G401.6 (cell line): ENCODE data around the gene STX11.

ENCODE experiments used
- FAIRE-seq: peaks from 2 replicates; lab custom pipeline; 2012; peaks lifted over from hg19 to GRCh38; lab: Jason Lieb, UNC

The STX11 gene

DNA sequence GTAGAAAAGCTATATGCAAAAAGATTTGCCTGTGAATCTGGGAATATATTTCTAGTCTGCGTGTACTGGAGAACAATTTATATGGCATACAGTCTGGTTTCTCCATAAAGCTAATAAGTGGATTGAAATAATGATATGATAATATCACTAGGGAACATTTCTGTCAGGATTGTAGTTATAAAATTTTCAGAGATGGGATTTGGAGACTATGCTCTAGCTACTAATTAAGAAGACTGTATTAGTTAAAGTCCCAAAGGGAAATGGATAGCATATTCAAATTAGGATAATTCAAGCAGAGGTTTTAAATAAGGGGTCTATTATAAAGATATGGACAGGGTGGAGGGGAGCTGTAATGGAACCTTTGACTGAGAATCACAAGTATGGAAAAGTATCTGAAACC lies 7.2 kb upstream of the STX11 start:
- FAIRE-seq, result no peak

GRCh38 chr6:144143878-144144277 lies 6.4 kb upstream of the STX11 start:
- FAIRE-seq, result no peak

- FAIRE-seq, result no peak
Measured at GRCh38 chr6:144144996-144145395, 5.3 kb upstream of the STX11 start.

DNA sequence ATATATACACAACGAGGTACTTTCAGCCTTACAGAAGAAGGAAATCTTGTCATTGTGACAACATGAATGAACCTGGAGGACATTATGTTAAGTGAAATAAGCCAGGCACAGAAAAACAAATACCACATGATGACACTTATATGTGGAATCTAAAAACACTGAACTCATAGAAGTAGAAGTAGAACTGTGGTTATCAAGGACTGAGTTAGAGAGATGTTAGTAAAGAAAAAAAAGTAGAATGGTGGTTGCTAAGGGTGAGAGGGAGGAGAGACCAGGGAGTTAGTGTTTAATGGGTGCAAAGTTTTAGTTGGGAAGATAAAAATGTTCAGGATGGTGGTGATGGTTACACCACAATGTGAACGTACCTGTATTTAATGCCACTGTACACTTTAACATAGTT lies 4.8 kb upstream of the STX11 start:
- no peak for FAIRE-seq

DNA sequence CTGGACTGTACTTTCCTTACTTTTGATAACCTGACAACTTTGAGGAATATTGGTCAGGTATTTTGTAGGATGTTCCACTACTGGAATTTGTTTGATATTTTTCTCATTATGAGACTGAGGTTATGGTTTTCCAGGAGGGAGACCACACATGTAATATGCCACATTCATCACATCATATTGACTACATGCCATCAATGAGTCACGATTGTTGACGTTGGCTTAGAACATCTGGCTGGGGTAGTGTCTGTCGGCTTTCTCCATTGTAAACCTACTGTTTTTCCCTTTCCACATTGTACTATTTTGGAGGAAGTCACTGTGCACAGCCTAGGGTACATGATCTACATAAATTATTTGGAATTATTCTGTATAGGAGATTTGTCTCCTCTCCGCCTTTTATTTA lies 1.4 kb upstream of the STX11 start:
- no peak for FAIRE-seq

DNA sequence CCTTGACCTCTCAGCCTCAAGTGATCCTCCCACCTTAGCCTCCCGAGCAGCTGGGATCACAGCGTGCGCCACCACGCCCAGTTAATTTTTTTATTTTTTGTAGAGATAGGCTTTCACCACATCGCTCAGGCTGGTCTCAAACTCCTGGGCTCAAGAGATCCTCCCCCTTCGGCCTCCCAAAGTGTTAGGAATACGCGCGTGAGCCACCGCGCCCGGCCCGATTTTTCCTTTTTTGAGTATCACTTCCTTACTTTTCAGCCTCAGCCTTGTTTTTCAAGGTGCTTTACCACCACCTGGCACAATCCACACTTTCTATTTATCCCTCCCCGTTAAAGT lies 791 bp upstream of the STX11 start:
- no peak for FAIRE-seq

- FAIRE-seq, result no peak
Measured at GRCh38 chr6:144150710-144151657, 667 bp downstream of the STX11 start.

- FAIRE-seq, result no peak
Measured at GRCh38 chr6:144152334-144152900, 2.1 kb downstream of the STX11 start.

DNA sequence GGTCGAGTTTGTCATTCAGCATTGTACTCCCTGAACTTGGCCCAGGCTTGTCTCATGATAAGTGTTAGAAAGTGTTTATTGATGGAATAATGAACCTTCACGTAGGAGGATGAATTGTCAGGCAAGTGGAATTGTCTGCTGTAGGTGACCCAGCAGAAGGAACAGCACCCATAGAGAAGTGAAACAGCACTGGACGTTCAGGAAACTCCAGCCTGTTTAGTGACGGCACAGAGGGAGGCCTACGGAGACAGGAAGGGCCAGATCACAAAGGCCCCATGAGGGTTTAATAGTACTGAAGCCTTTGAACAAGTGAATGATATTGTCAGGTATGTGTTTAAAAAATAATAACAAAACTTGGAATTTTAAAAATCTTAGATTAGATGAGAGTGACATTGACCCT lies 2.9 kb downstream of the STX11 start:
- FAIRE-seq, result no peak

GRCh38 chr6:144153971-144154370 lies 3.7 kb downstream of the STX11 start:
- no peak for FAIRE-seq

GRCh38 chr6:144155529-144155928 lies 5.2 kb downstream of the STX11 start:
- no peak for FAIRE-seq

GRCh38 chr6:144156338-144156737 lies 6.0 kb downstream of the STX11 start:
- FAIRE-seq, result no peak

GRCh38 chr6:144156991-144157390 lies 6.7 kb downstream of the STX11 start:
- FAIRE-seq, result no peak

GRCh38 chr6:144158133-144158532 lies 7.8 kb downstream of the STX11 start:
- no peak for FAIRE-seq

- FAIRE-seq, result no peak
Measured at GRCh38 chr6:144159223-144159622, 8.9 kb downstream of the STX11 start.

GRCh38 chr6:144159742-144160141 lies 9.4 kb downstream of the STX11 start:
- no peak for FAIRE-seq

DNA sequence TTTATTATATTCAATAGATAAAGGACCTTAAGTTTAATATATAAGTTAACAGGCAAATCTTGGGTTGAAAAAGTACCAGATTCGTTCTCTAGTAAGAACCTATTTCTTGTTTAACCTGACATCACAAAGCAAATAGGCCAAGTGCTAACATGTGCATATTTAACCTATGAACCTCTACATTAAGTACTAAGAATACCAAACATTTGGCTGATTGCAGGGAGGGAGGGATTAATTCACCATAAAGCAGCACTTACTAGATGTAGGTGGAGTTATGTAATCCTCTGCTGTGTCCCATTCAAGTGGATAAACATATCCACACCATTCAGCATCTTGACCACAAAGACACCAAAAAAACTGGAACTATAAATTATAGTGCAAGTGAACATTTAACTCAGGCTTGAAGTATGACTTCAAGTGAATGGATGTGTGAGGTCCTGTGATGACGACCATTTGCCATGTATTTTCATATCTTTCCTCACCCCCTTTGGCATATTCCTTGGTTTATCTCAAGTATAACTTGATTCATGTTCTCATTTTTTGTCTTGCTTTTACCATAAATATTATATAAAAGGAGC lies 10.2 kb downstream of the STX11 start:
- no peak for FAIRE-seq

DNA sequence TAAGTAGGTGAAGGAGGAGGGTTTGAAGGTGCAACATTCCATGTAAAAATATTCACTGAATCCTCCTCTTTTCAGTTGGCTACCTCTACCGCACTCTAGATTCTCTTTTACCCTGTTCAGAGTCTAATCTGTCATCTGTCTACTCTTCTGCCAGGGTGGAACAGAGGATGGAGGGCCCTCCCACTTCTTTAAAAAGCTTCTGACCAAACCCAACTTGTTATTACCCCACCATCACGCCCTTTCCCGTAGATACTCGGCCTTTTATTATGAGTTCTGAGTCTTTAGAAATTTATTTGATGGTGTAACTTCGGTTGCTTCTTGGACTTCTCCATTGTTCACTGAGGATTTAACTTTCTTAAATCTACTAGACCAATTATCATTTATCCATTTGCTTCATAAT lies 11.7 kb downstream of the STX11 start:
- FAIRE-seq, result no peak

DNA sequence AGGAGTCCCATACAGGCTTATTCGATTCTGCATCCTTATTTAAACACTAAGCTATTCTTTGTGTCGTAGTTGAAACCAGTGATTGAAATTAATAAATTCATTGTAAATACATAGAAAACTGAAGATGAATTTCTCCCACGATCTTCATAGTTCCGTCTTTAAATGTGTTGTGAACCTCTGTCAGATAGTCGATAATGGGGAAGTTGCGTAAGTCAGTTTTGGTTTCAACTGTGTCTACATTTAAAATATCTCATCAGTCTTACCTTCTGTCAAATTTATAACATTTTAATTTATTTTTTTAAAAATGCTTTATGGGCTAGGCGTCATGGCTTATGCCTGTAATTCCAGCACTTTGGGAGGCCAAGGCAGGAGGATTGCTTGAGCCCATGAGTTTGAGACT lies 12.7 kb downstream of the STX11 start:
- no peak for FAIRE-seq

- no peak for FAIRE-seq
Measured at GRCh38 chr6:144165784-144166183, 15.5 kb downstream of the STX11 start.

GRCh38 chr6:144170044-144170443 lies 19.7 kb downstream of the STX11 start:
- FAIRE-seq, result no peak

DNA sequence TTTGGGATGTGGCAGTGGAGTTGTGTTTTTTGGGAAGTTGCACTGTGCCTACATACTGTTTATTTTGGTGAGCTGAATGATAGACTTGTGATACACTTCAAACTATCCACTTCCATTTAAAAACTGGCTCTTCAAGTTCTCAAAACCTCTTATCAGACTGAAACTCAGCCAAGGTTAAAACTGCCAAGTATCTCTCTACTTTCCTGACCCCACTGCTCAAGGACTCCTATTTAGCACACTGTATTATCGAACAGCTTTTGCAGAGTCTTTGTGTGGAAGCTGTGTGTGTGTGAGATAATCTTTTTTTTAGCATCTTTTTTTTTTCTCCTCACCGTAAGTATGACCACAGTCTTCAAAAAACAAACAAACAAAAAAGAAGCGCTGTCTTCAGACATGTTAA lies 21.1 kb downstream of the STX11 start:
- no peak for FAIRE-seq

DNA sequence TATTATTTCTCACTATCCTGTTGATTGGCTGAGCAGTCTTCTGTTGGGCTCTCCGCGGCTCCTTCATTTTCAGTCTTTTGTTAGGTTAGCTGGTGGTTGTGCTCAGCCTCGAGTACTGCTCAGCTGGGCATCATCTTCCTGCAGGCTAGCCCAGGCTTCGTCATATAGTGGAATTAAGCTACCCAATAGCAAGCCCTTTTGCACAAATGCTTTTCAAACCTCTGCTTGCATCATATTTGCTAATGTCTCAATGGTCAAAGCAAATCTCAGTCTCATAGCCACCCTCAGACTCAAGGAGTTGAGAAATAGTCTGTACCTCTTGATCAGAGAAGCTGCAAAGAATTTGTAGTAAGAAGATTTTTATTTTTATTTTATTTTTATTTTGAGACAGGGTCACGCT lies 23.7 kb downstream of the STX11 start:
- FAIRE-seq, result no peak

GRCh38 chr6:144176043-144176442 lies 25.7 kb downstream of the STX11 start:
- no peak for FAIRE-seq
